Stimulated activated CD8-positive, alpha-beta memory T cell treated with anti-CD3 and anti-CD28 coated beads, Interleukin-4, amount 100 ng/mL, for 4 hours (primary cell): ENCODE data around the gene SEC61A1.

Experiments
- DNase-seq, 2 donors: peaks; one replicate each; pipeline ENCODE4 v3.0.0-alpha.2; 2020; ENCODE audit warnings: low read depth in 2 of 2, low spot score in 1 of 2

SEC61A1 gene

GRCh38 chr3:128077202-128077624 is 25.0 kb downstream of the SEC61A1 start:
- no peak for DNase-seq

GRCh38 chr3:128077665-128078064 is 25.4 kb downstream of the SEC61A1 start:
- DNase-seq, result no peak

GRCh38 chr3:128078322-128078721 is 26.1 kb downstream of the SEC61A1 start:
- DNase-seq, result no peak

- DNase-seq, result no peak
Measured at GRCh38 chr3:128078875-128079274, 26.6 kb downstream of the SEC61A1 start.

- DNase-seq, result no peak
Measured at GRCh38 chr3:128079823-128080222, 27.6 kb downstream of the SEC61A1 start.

DNA sequence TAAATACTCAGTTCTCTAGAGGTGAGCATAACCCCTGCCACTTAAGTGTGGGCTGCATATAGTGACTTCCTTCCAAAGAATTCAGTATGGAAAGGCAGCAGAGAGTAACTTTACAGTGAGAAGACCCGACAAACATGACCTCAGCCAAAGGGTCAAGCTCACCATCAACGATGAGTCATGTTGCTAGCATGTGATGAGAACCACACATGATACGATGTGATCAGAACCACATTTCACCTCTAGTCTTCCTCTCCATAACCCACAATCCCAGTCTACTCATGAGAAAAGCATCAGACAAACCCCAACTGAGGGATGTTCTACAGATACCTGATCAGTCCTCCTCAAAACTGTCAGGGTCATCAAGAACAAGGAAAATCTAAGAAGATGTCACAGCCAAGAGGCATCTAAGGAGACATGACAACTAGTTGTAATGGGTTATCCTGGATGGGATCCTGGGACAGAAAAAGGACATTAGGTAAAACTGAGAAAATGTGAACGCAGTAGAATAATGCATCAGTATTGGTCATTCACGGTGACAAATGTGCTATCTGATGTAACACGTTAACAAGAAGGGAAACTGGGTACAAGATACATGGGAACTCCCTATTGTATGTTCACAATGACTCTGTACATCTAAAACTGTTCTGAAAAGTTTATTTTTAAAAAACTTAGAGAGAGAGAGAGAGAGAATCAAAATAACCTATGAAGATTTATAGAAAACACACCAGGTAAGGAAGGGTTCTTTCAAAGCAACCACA is 28.3 kb downstream of the SEC61A1 start:
- DNase-seq, result no peak

DNA sequence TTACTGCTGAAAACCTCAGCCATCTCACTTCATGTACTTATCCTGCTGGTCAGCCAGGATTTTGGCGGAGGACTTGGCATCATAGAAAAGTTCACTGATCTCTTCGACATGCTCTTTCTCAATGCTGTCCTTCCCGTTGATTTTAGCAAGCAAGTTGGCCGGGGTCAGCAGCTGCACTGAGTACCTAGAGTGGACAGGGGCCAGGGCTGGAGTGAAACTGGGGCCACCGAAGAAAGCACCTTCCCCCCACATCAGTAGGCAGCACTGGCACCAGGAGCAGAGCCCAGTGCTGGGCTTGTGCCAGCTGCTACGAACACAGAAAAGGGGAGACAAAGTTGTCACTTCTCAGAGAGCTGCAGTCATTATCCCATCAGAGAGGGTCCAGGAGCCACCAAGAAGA is 29.0 kb downstream of the SEC61A1 start:
- no peak for DNase-seq

DNA sequence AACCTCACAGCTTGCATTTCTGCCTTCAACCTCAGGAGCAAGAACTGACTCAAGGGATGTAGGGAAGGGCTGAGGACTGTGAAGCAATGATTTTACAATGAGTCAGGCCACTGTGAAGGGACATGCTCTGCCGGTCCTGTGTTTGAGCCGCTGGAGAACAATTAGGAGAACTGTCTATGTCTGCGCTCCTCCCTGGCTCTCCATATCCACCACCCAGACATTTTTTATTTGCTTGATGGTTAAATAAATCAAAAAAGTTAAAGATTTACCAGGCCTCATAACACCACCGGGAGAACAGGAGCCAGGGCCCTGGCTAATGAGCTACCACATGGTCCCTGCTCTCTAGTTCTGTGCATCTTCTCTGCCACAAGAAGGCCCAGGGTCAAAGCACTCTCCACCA is 29.6 kb downstream of the SEC61A1 start:
- no peak for DNase-seq

GRCh38 chr3:128082546-128082945 is 30.3 kb downstream of the SEC61A1 start:
- no peak for DNase-seq

DNA sequence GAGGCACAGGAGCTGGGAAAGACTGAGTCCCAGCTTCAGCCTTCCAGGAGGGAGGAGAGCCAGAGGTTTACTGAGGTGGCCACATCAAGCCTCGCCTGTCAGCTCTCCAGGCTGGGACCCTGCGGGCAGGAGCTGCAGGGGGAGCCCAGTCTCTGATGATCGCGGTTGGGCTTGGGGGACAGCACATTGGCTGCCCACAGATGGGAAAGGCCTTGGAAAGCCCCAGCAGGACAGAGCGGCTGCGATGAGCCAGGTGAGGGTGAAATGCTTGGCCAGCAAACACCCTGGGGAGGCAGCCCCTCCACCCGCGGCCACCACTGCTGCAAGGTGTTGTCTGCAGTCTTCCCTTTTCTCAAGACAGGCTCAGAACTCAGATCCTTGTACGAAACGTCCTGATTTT is 31.2 kb downstream of the SEC61A1 start:
- no peak for DNase-seq

DNA sequence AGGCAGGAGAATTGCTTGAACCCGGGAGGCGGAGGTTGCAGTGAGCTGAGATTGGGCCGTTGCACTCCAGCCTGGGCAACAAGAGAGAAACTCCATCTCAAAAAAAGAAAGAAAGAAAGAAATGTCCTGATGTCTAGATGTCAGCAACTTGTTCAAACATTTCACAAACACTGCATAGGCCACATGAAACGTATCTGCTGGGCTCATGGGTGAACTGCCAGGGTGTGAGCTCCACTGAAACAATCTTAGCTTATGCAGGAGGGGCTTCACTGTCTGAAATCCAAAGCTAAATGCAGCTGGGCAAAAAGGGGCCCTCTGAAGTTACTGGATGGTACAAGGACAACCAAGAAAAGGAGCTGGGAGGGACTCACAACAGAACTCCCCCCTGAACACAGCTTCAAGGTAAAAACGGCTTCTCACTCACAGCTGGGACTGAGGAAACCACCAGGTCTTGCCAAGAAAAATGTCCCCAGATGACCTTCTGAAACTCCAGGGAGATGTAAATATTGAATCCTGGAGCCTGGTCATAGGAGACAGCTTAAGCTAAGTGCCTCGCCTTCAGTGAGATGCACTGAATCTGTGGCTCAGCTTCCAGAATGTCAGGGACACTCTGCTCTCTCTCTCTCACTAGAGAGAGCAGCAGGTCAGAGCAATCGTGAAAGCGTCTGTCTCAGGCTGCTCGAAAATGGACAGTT is 31.9 kb downstream of the SEC61A1 start:
- DNase-seq, result no peak

DNA sequence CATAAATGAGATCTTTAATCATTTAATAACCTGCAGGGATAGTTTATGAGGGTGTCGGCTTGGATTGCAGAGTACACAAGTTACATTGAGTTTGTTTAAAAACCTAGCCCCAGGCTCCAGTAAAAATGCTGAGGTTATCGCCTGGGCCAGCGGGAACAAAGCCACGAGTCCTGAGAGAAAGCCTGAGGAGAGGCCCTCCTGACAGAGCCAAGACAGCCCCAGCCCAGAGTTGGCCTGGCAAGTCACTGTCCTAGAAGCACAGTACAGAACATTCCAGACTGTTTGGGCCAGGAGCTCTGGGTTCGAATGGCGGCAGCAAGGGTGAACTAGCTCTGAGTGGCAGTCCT is 32.4 kb downstream of the SEC61A1 start:
- no peak for DNase-seq

GRCh38 chr3:128089135-128089534 is 36.9 kb downstream of the SEC61A1 start:
- no peak for DNase-seq

GRCh38 chr3:128091586-128091985 is 39.3 kb downstream of the SEC61A1 start:
- DNase-seq, result no peak

GRCh38 chr3:128094295-128095151 is 42.3 kb downstream of the SEC61A1 start:
- DNase-seq, result no peak

- peak; percentile 41 to 58 for DNase-seq
Measured at GRCh38 chr3:128095222-128095703, 43.0 kb downstream of the SEC61A1 start.

DNA sequence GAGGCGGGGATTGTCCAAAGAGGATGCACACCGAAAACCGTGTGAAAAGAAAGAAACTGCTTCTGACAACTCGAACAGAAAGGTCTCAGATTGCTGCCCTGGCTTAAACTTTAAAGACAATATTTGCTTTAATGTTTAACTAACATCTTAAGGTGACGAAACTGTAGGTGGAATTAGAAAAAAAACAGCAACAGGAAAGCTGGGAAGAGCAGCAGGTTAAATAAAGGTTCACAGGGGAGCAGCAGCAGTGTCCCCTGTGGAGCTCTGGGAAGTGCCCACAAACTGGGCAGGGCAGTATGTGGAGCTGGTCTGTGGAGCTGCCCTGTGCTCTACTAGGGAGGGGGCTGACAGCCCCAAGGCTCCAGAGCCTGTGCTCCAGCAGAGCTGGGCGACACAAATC is 46.0 kb downstream of the SEC61A1 start:
- no peak for DNase-seq

DNA sequence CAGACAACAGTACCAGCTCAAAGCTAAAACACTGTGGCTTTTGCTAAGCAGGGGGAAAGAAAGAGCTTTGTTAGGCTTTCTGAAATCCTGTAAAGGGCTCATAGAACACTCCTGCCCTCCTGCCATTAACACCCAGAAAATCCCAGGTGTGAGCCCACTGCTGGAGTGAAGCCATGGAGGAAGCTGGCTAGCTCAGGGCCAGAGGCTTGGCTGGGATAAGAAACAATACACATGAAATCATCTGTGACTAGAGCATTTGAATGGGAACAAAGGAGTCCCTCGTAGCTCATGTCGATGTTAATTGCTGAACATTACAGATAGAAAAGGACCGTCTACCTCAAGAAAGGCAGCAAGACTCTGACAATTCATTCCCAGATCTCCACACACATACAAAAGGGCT is 47.9 kb downstream of the SEC61A1 start:
- DNase-seq, result no peak

DNA sequence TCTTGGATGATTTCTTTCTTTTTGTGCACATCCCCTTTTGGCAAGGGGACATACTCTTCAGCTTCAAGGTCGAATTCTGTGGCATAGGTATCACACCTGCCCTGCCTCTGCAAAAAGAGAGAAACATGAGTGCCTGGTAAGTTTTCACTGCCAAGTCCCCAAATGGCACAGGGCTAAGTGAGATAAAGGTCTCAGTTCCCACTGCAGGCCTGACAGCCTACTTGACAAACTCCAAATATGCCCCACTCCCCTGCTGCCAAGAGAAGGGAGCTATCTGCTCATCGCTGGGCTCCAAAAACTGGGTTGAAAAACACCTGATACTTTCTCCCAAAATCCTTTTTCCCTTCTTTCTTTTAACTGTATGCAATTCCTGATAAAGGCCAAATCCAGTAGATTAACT is 48.4 kb downstream of the SEC61A1 start:
- no peak for DNase-seq

DNA sequence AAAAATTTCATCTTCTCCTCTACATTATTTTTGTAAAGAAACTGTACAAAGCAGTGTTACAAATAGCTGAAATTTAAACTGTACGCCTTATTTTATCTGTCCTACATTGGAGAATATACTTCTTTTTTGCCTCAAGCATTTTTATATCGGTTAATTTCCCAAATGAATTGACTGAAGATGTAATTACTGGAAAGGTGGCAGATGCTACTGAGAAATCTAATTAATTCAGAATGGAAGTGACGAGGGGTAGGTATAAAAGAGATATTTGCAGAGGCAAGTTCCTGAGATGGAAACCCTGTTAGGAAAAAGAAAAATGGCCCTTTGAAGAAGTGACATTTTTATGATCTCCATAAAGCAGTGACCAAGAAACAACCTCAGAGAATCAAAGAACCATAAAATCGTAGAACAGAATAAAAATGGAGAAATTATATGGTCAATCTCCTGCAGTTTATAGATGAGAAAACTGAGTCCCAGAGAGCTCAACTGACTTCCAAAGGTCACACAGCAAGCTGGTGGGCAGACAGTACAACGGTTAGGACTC is 51.0 kb downstream of the SEC61A1 start:
- DNase-seq, result no peak

DNA sequence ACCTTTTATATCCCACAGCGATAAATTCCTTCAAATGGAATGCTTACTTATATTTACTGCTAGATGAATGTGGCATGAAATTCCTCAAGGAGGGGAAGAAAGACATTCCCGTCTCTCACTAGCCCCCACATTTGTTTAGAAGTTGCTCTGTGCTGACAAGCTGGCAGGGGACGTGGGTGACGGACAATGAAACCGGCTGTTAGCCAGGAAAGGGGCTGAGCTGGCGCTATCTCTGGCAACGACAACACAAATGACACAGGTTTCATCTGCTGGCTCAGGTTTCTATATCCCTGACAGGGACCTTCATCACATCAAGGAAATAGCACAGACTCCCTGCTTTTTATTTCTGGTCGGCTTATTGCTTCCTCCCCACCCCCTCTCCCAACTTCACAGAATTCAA is 55.6 kb downstream of the SEC61A1 start:
- no peak for DNase-seq

DNA sequence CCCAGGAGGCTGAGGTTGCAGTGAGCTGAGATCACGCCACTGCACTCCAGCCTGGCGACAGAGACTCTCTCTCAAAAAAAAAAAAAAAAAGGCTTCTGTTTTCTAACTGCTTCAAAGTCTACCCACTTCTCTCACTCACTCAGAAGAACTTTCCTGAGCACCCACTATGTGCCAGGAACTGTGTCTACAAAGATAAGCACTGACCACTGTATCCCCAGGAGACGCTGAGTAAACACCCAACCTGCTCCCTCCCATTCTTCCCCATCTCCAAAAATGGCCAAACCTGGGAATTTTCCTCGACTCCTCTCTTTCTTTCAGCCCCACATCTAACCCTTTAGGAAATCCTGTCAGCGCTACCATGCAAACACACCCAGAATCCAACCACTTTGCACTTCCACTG is 58.9 kb downstream of the SEC61A1 start:
- DNase-seq, result no peak
